ENCODE measurements around the gene UGDH.
"Not testable (repeated sequence)": the region's sequence is repeated elsewhere in the genome, so short reads cannot be mapped to it uniquely, and the experiment has no call there.

The UGDH gene

DNA sequence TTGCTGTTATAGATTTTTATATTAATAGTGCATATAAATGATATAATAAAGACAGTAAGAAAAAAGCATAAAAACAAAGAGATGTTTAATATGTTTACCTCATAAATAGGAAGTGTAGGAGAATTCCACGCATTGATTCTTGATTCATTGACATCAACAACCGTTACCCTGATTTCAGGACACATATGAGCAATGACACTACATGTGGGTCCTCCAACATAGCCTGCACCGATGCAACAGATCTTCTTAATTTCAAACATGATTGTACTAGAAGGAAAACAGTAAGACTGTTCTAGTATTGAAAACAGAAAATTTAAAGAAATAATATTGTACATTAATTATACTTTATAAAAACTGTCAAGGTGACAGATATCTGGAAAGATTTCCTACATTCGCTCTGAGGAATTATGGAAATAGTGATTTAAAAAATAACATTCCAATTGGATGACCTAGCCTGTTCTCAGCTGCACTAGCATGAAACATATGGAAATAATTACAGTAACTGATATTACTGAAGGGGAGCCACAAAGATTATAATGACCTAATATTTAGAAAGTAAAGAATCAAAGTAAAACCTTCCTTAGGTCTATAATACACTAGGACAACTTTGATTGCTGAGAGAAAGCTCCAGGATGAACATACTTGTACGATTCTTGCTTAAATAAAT is 5.9 kb downstream of the UGDH start:
- H3K27me3 ChIP-seq (ENCODE audit: insufficient read depth, low read length), result no peaks in the 10 kb centered on the region
- H3K4me3 ChIP-seq (ENCODE audit: low read depth, low read length, poor library complexity, severe bottlenecking), result no peak overlapping the region
- H3K27ac ChIP-seq (ENCODE audit: low read depth, low read length, poor library complexity, severe bottlenecking), result no peak overlapping the region
- H3K9me2 ChIP-seq (ENCODE audit: low read depth, low read length), result no peaks in the 10 kb centered on the region
- TF ChIP-seq, protein P1, sequence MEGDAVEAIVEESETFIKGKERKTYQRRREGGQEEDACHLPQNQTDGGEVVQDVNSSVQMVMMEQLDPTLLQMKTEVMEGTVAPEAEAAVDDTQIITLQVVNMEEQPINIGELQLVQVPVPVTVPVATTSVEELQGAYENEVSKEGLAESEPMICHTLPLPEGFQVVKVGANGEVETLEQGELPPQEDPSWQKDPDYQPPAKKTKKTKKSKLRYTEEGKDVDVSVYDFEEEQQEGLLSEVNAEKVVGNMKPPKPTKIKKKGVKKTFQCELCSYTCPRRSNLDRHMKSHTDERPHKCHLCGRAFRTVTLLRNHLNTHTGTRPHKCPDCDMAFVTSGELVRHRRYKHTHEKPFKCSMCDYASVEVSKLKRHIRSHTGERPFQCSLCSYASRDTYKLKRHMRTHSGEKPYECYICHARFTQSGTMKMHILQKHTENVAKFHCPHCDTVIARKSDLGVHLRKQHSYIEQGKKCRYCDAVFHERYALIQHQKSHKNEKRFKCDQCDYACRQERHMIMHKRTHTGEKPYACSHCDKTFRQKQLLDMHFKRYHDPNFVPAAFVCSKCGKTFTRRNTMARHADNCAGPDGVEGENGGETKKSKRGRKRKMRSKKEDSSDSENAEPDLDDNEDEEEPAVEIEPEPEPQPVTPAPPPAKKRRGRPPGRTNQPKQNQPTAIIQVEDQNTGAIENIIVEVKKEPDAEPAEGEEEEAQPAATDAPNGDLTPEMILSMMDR (IDR thresholded peaks at IDR 0.05; ENCODE audit: low read length), result no peak
- no peak overlapping the region for H3K9ac ChIP-seq (ENCODE audit: low read length)
- no peaks in the 10 kb centered on the region for H3K9me3 ChIP-seq (ENCODE audit: low read length)
- no peaks in the 10 kb centered on the region for H4K20me1 ChIP-seq (ENCODE audit: insufficient read depth, low read length)
- H3K4me2 ChIP-seq (ENCODE audit: low read length), result no peak overlapping the region
- no peaks in the 10 kb centered on the region for H3F3A ChIP-seq (ENCODE audit: insufficient read depth, low read length)
- H3K4me1 ChIP-seq (ENCODE audit: insufficient read depth, low read length, severe bottlenecking), result peaks cover 8% of the 10 kb centered on the region
- no peak overlapping the region for H2AFZ ChIP-seq (ENCODE audit: low read length)
- peaks cover 9% of the 10 kb centered on the region for H3K36me3 ChIP-seq (ENCODE audit: insufficient read depth, low read length)
- H3K79me2 ChIP-seq (ENCODE audit: insufficient read depth, low read length), result peaks cover 22% of the 10 kb centered on the region

DNA sequence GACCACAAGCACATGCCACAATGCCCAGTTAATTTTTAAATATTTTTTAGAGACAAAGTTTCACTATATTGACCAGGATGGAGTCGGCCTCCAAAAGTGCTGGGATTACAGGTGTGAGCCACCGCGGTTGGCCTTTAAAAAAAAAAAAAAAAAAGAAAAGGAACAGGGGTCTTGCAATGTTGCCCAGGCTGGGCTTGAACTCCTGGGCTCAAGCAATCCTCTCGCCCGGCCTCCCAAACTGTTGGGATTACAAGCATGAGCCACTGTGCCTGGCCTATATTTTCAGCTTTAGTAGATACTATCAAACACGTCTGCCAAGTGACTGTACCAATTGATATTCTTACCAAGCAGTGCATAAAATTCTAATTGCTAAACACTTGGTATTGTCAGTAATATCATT is 8.8 kb downstream of the UGDH start:
- Histone ChIP-seq H3K4me1 (ENCODE audit: insufficient read depth, low read length, severe bottlenecking) (no peaks in the 10 kb centered on the region), H3F3A (ENCODE audit: insufficient read depth, low read length) (no peaks in the 10 kb centered on the region), H3K27ac (ENCODE audit: low read depth, low read length, poor library complexity, severe bottlenecking) (no peak overlapping the region), H2AFZ (ENCODE audit: low read length) (no peak overlapping the region), H3K79me2 (ENCODE audit: insufficient read depth, low read length) (0 out of 2 replicates have a peak, but pooled peaks cover 8% of the 10 kb centered on the region), H4K20me1 (ENCODE audit: insufficient read depth, low read length) (no peaks in the 10 kb centered on the region), H3K9me2 (ENCODE audit: low read depth, low read length) (no peaks in the 10 kb centered on the region), H3K4me2 (ENCODE audit: low read length) (no peak overlapping the region), H3K36me3 (ENCODE audit: insufficient read depth, low read length) (peaks cover 14% of the 10 kb centered on the region), H3K27me3 (ENCODE audit: insufficient read depth, low read length) (no peaks in the 10 kb centered on the region), H3K9ac (ENCODE audit: low read length) (no peak overlapping the region), H3K4me3 (ENCODE audit: low read depth, low read length, poor library complexity, severe bottlenecking) (no peak overlapping the region), H3K9me3 (ENCODE audit: low read length) (no peaks in the 10 kb centered on the region)
- TF ChIP-seq, protein P1 (IDR thresholded peaks at IDR 0.05; ENCODE audit: low read length), result no peak
- TF ChIP-seq EZH2 (IDR thresholded peaks at IDR 0.05; ENCODE audit: borderline replicate concordance, low read length), result no peak

DNA sequence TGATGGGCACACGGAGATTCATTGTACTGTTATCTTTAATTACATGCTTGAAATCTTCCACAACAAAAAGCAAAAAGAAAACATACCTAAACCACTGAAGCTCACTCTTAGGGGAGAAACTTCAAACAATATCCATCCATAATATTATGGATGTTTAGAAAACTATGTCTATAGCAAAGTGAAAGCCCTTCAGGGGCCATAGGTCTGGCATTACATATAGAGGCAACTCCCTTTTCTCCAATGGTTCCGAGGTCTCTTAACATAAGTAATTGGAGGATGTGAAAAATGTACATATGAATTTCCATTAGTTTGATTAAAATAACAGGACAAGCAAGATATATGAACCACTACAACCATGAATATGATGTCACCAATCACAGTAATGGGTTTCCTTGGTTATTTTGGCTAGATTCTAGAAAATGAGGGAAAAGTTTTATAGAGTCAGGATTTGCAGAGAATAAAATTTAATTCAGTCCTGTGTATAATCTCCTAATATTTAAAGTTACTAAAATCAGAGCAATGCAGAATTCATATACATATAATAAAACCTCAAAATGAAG is 10.8 kb downstream of the UGDH start:
- Histone ChIP-seq H3K36me3 (ENCODE audit: insufficient read depth, low read length) (peaks cover 28% of the 10 kb centered on the region), H3K9ac (ENCODE audit: low read length) (no peak overlapping the region), H4K20me1 (ENCODE audit: insufficient read depth, low read length) (no peaks in the 10 kb centered on the region), H3K27ac (ENCODE audit: low read depth, low read length, poor library complexity, severe bottlenecking) (no peak overlapping the region), H3K9me2 (ENCODE audit: low read depth, low read length) (no peaks in the 10 kb centered on the region), H3K4me1 (ENCODE audit: insufficient read depth, low read length, severe bottlenecking) (no peaks in the 10 kb centered on the region), H3K4me2 (ENCODE audit: low read length) (no peak overlapping the region), H3K4me3 (ENCODE audit: low read depth, low read length, poor library complexity, severe bottlenecking) (no peak overlapping the region), H2AFZ (ENCODE audit: low read length) (no peak overlapping the region), H3K9me3 (ENCODE audit: low read length) (no peaks in the 10 kb centered on the region), H3K27me3 (ENCODE audit: insufficient read depth, low read length) (no peaks in the 10 kb centered on the region), H3K79me2 (ENCODE audit: insufficient read depth, low read length) (no peaks in the 10 kb centered on the region), H3F3A (ENCODE audit: insufficient read depth, low read length) (no peaks in the 10 kb centered on the region)
- TF ChIP-seq, protein P1 (IDR thresholded peaks at IDR 0.05; ENCODE audit: low read length), result no peak
- no peak for TF ChIP-seq EZH2 (IDR thresholded peaks at IDR 0.05; ENCODE audit: borderline replicate concordance, low read length)

DNA sequence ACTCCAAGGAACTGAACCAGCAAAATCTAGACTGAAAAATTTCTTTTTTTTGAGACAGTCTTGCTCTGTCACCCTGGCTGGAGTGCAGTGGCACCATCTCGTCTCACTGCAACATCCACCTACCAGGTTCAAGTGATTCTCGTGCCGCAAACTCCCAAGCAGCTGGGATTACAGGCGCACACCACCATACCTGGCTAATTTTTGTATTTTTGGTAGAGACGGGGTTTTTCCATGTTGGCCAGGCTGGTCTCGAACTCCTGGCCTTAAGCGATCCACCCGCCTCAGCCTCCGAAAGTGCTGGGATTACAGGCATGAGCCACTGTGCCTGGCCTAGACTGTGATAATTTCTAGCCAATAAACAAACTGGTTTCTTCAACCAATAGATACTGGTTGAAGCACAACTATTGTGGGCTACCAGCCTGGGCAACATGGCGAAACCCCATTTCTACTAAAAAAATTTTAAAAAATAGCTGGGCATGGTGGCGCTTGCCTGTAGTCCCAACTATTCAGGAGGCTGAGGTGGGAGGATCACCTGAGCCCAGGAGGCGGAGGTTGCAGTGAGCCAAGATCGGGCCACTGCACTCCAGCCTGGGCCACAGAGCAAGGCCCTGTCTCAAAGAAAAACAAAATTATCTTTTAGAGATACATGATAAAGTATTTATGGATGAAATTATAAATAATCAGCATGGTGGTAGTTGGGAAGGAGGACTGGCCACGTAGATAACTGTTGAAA is 11.4 kb downstream of the UGDH start:
- H3F3A ChIP-seq (ENCODE audit: insufficient read depth, low read length); H3K79me2 ChIP-seq (ENCODE audit: insufficient read depth, low read length); H3K27ac ChIP-seq (ENCODE audit: low read depth, low read length, poor library complexity, severe bottlenecking); H3K4me2 ChIP-seq (ENCODE audit: low read length); H3K9me3 ChIP-seq (ENCODE audit: low read length); H3K27me3 ChIP-seq (ENCODE audit: insufficient read depth, low read length); H3K4me3 ChIP-seq (ENCODE audit: low read depth, low read length, poor library complexity, severe bottlenecking); H2AFZ ChIP-seq (ENCODE audit: low read length); H3K9ac ChIP-seq (ENCODE audit: low read length); H4K20me1 ChIP-seq (ENCODE audit: insufficient read depth, low read length); H3K4me1 ChIP-seq (ENCODE audit: insufficient read depth, low read length, severe bottlenecking); H3K9me2 ChIP-seq (ENCODE audit: low read depth, low read length): not testable (repeated sequence)
- peaks cover 28% of the 10 kb centered on the region for H3K36me3 ChIP-seq (ENCODE audit: insufficient read depth, low read length)

All from OCI-LY1 (cell line).